ENCODE data around the gene ERBB4. TPM values are rescaled to one million over a fixed set of nuclear protein-coding genes. Genes with fewer than 3 reads are reported as not detected.

Gene ERBB4
- total RNA-seq, 1 experiment from 2014 or later = 0.04 TPM

- Mint-ChIP-seq H3K4me1 (peaks cover 12 to 15% of the 10 kb centered on the region in 2 experiments), H3K9me3 (peaks cover 0 to 2% of the 10 kb centered on the region in 2 experiments; a peak in 1 of 5 replicates), H3K4me3 (no peak overlapping the region), H3K27me3 (ENCODE audit: low read depth) (no peaks in the 10 kb centered on the region), H3K27ac (peak overlapping the region in 1 of 3 experiments; percentile 4; a peak in 1 of 7 replicates), H3K36me3 (ENCODE audit: insufficient read depth in 1 of 3, low read depth in 3 of 3) (0 out of 7 replicates have a peak, but pooled peaks cover 0 to under 1% (median 0%) of the 10 kb centered on the region in 3 experiments)
- TF ChIP-seq CTCF (conservative IDR thresholded peaks at IDR 0.05) = no peak
- Histone ChIP-seq H4K5ac (ENCODE audit: insufficient read length, low read depth, low read length) (no peak overlapping the region), H3K4ac (ENCODE audit: low read depth, low read length) (no peak overlapping the region), H3K23ac (ENCODE audit: insufficient read length, low read depth, low read length) (no peak overlapping the region), H3K27me3 (ENCODE audit: insufficient read depth, low read length) (no peaks in the 10 kb centered on the region), H3K18ac (ENCODE audit: insufficient read length, low read depth, low read length) (no peak overlapping the region), H3K79me1 (ENCODE audit: insufficient read depth, low read depth, low read length, poor library complexity, severe bottlenecking) (no peaks in the 10 kb centered on the region), H2BK5ac (ENCODE audit: insufficient read length, low read length) (no peak overlapping the region), H4K20me1 (ENCODE audit: control insufficient read depth, insufficient read depth, insufficient read length) (no peaks in the 10 kb centered on the region), H2BK20ac (ENCODE audit: low read depth, low read length, poor library complexity, severe bottlenecking) (no peak overlapping the region), H3K79me2 (ENCODE audit: insufficient read depth, low read length) (no peaks in the 10 kb centered on the region), H3K27ac (ENCODE audit: insufficient read length, low read depth, low read length) (no peak overlapping the region), H3K56ac (ENCODE audit: insufficient read length, low read depth, low read length) (no peak overlapping the region), H4K91ac (ENCODE audit: insufficient read length, low read depth, low read length) (no peak overlapping the region), H3K9ac (ENCODE audit: extremely low read depth, insufficient read length, low read length) (no peak overlapping the region), H2BK12ac (ENCODE audit: insufficient read length, low read depth, low read length) (no peak overlapping the region), H3K14ac (ENCODE audit: insufficient read depth, low read length) (no peak overlapping the region), H4K8ac (replicated peaks; ENCODE audit: insufficient read length, low read depth, low read length) (no peak overlapping the region), H2AFZ (ENCODE audit: low read length) (no peak overlapping the region), H3K4me2 (ENCODE audit: insufficient read depth, insufficient read length, low read length) (no peak overlapping the region), H3T11ph (ENCODE audit: low read length) (no peak overlapping the region), H2AK5ac (ENCODE audit: insufficient read length, low read length) (no peak overlapping the region), H2BK15ac (ENCODE audit: low read depth, low read length) (no peak overlapping the region), H2BK120ac (ENCODE audit: low read depth, low read length, poor library complexity, severe bottlenecking) (no peak overlapping the region), H3K23me2 (ENCODE audit: insufficient read length, low read depth, low read length, poor library complexity, severe bottlenecking) (no peaks in the 10 kb centered on the region), H3K9me3 (ENCODE audit: control insufficient read depth, low read depth, low read length) (no peaks in the 10 kb centered on the region), H3K4me1 (ENCODE audit: insufficient read depth, low read length) (no peaks in the 10 kb centered on the region; the same call in 1 of the 2 replicates)
- WGBS (ENCODE audit: extremely low coverage, insufficient read length, low lambda C conversion rate) = no CpG with 5 or more reads among the region's 3 CpGs
- DNase-seq = no peak
Measured at GRCh38 chr2:211513446-211513845, 1025.2 kb downstream of the ERBB4 start.

Measured in H9 (cell line).